ENCODE results near the gene ARHGEF26. TPM values are rescaled to one million over a fixed set of nuclear protein-coding genes. Genes with fewer than 3 reads are reported as not detected.

Gene ARHGEF26
- total RNA-seq, 1 experiment from 2014 or later = 14.1 TPM

GRCh38 chr3:154280161-154280560 is 159.0 kb downstream of the ARHGEF26 start (continued):
- TF ChIP-seq ARID4B (CRISPR knock-in tag; IDR thresholded peaks at IDR 0.05; ENCODE audit: borderline replicate concordance) = no peak
- no peak for TF ChIP-seq PRRX2 (CRISPR knock-in tag; IDR thresholded peaks at IDR 0.05)
- no peak for TF ChIP-seq FOXK1 (CRISPR knock-in tag; IDR thresholded peaks at IDR 0.05)

GRCh38 chr3:154285221-154285620 is 164.0 kb downstream of the ARHGEF26 start:
- Mint-ChIP-seq H3K9me3 (no peaks in the 10 kb centered on the region), H3K27ac (no peak overlapping the region), H3K4me1 (no peaks in the 10 kb centered on the region), H3K4me3 (no peak overlapping the region), H3K36me3 (peaks cover 67% of the 10 kb centered on the region), H3K27me3 (ENCODE audit: low read depth) (no peaks in the 10 kb centered on the region)
- ATAC-seq (no peak), DNase-seq (ENCODE audit: low spot score) (no peak)
- CTCF ChIA-PET = no interaction called here
- POLR2A ChIA-PET = no interaction called here
- TF ChIP-seq JUN (CRISPR knock-in tag; IDR thresholded peaks at IDR 0.05) = no peak
- TF ChIP-seq PRDM15 (CRISPR knock-in tag; IDR thresholded peaks at IDR 0.05) = no peak
- TF ChIP-seq ZSCAN18 (CRISPR knock-in tag; IDR thresholded peaks at IDR 0.05) = no peak
- no peak for TF ChIP-seq ZNF423 (CRISPR knock-in tag; IDR thresholded peaks at IDR 0.05)
- TF ChIP-seq ETV6 (CRISPR knock-in tag; IDR thresholded peaks at IDR 0.05) = no peak
- no peak for TF ChIP-seq IRF1 (CRISPR knock-in tag; IDR thresholded peaks at IDR 0.05)
- TF ChIP-seq STAT6 (CRISPR knock-in tag; conservative IDR thresholded peaks at IDR 0.05; ENCODE audit: low read depth) = no peak
- no peak for TF ChIP-seq CREB1 (CRISPR knock-in tag; IDR thresholded peaks at IDR 0.05)
- TF ChIP-seq GABPB1 (CRISPR knock-in tag; IDR thresholded peaks at IDR 0.05) = no peak
- no peak for TF ChIP-seq CTCF (IDR thresholded peaks at IDR 0.05)
- no peak for TF ChIP-seq TEAD4 (CRISPR knock-in tag; IDR thresholded peaks at IDR 0.05)
- TF ChIP-seq TP53 (CRISPR knock-in tag; IDR thresholded peaks at IDR 0.05) = no peak
- TF ChIP-seq NFE2L1 (CRISPR knock-in tag; IDR thresholded peaks at IDR 0.05) = no peak
- TF ChIP-seq ELF4 (CRISPR knock-in tag; IDR thresholded peaks at IDR 0.05; ENCODE audit: low read depth) = no peak

Data from WTC11 (cell line).